Measurements from ENCODE around the gene NOL9. TPM values are rescaled to one million over a fixed set of nuclear protein-coding genes. Genes with fewer than 3 reads are reported as not detected.

Gene NOL9
- total and polyA plus RNA-seq, 9 of the 15 experiments (the other 6 are each of a cell fraction or from before 2014, with no cell fraction given) = 5.6 to 76.5 (median 47.3) TPM

- TF ChIP-seq ARID3A (IDR thresholded peaks at IDR 0.05; ENCODE audit: borderline replicate concordance, low read depth, low read length) = no peak; the same call in 1 of the 2 replicates
- TF ChIP-seq FOXA1 (IDR thresholded peaks at IDR 0.05; ENCODE audit: borderline replicate concordance) = no peak
- no peak; the same call in 1 of the 2 replicates for TF ChIP-seq NR1H2 (CRISPR knock-in tag; IDR thresholded peaks at IDR 0.05)
- no peak for TF ChIP-seq MLLT1 (IDR thresholded peaks at IDR 0.05)
- peak; percentile 61; the same call in 1 of the 2 replicates for TF ChIP-seq REST (IDR thresholded peaks at IDR 0.05; ENCODE audit: borderline replicate concordance)
- TF ChIP-seq REST (CRISPR knock-in tag; IDR thresholded peaks at IDR 0.05; ENCODE audit: low read depth) = peak; percentile 62; the same call in 1 of the 2 replicates
- 0 out of 2 replicates have a peak, but pooled peaks have one; percentile 37 for TF ChIP-seq SMAD3 (CRISPR knock-in tag; conservative IDR thresholded peaks at IDR 0.05)
- TF ChIP-seq HCFC1 (IDR thresholded peaks at IDR 0.05; ENCODE audit: low read depth, low read length) = peak; percentile 80
- TF ChIP-seq RFX1 (IDR thresholded peaks at IDR 0.05) = no peak
- TF ChIP-seq POU5F1 (IDR thresholded peaks at IDR 0.05; ENCODE audit: borderline replicate concordance, low read depth, low read length, partially characterized antibody) = no peak
- peak; percentile 59 for TF ChIP-seq HNRNPK (IDR thresholded peaks at IDR 0.05; ENCODE audit: low read depth, low read length, poor library complexity, severe bottlenecking)
- peak; percentile 56; the same call in 1 of the 2 replicates for TF ChIP-seq ZKSCAN1 (IDR thresholded peaks at IDR 0.05; ENCODE audit: low read depth, low read length)
- no peak for TF ChIP-seq HES1 (IDR thresholded peaks at IDR 0.05; ENCODE audit: low read depth)
- peak; percentile 46; the same call in 1 of the 2 replicates for TF ChIP-seq SREBF1 (IDR thresholded peaks at IDR 0.05; ENCODE audit: borderline replicate concordance, low read depth, low read length)
These were observed at the start of gene NOL9 (continued) for GRCh38 chr1:6554031-6554906.
